Activated CD4-positive, alpha-beta T cell treated with anti-CD3 and anti-CD28 coated beads, Interleukin-2, Interleukin-4, amounts not matched to agents 100 ng/mL and 50 ng/mL, durations not matched to agents 16 hours and 8 hours (primary cell): ENCODE data around the gene CTCF.

ENCODE experiments used
- DNase-seq: peaks from one replicate; pipeline ENCODE4 v3.0.0-alpha.2; 2020; ENCODE audit warnings: low spot score

CTCF gene

GRCh38 chr16:67549240-67549639, 13.1 kb upstream of the CTCF start:
- no peak for DNase-seq

DNA sequence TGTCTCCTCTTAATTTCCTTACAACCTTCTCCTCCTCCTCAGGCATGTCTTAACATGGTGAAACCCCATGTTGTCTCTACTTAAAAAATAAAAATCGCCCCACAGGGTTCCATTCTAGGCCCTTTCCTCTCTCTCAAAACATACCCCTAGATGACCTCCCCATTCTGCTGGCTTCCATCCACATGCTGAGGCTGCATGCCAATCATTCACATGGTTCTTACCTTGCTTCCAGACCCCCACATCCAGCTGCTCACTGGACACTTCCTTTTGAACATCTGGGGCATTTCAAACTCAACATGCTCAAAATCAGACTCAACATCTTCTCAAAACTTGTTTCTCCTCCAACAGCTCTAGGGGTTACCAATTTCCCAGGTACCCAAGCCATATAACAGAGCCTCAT, 12.4 kb upstream of the CTCF start:
- no peak for DNase-seq

- no peak for DNase-seq
These were observed 11.2 kb upstream of the CTCF start for GRCh38 chr16:67551091-67551490.

- DNase-seq: no peak
These were observed 10.4 kb upstream of the CTCF start for GRCh38 chr16:67551972-67552371.

- no peak for DNase-seq
These were observed 9.8 kb upstream of the CTCF start for GRCh38 chr16:67552476-67552875.

GRCh38 chr16:67555795-67556212, 6.5 kb upstream of the CTCF start:
- peak; percentile 80 for DNase-seq

DNA sequence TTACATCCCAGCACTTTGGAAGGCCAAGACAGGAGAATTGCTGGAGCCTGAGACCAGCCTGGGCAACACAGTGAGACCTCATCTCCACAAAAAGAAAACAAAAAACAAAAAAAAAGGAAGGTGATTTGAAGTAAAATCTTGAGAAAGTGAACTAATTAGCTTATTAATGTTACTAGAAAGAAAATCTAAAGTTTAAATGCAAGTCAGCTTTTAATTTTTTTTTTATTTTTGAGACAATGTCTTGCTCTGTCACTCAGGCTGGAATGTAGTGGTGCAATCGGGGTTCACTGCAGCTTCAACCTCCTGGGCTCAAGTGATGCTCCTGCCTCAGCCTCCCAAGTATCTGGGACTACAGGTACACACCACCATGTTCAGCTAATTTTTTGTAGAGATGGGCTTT, 3.5 kb upstream of the CTCF start:
- no peak for DNase-seq

DNA sequence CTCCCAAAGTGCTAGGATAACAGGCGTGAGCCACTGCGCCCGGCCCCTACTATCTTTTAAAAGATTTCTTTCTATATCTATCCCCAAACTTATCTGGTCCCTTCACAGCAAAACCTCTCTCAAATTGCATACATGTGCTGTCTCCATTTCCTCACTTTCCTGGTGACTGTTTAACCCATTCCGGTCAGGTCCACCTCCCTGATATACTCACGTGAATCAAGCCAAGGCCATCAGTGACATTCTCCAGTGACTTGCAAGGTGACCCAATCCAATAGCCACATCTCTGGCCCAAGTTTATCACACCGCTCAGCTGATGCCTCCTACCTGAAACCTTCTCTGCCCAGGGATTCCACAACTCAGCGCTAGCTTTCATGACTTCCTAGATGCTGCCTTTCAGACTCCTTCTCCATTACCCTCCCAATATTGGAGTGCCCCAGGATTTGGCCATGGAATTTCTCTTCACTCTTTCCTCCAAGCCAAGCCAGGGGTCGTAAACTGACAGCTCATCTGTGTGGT, 1.4 kb upstream of the CTCF start:
- no peak for DNase-seq

DNA sequence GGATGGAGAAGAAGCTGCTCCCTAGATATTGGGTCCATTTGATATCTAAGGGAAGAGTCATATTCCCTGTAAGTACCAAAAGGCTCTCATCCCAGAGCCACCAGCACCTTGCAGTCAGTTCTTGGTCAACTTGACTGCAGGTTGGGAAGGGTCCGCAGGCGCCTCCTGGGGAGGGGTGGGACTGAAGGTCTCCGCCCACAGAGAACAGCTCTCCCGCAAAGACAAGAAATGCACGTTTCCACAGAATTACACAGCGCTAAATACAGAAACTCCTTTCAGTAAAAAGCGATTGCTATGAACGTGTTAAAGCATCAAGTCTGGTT, 864 bp upstream of the CTCF start:
- no peak for DNase-seq

GRCh38 chr16:67561824-67562525, 351 bp upstream of the CTCF start:
- peak; percentile 98 for DNase-seq

DNA sequence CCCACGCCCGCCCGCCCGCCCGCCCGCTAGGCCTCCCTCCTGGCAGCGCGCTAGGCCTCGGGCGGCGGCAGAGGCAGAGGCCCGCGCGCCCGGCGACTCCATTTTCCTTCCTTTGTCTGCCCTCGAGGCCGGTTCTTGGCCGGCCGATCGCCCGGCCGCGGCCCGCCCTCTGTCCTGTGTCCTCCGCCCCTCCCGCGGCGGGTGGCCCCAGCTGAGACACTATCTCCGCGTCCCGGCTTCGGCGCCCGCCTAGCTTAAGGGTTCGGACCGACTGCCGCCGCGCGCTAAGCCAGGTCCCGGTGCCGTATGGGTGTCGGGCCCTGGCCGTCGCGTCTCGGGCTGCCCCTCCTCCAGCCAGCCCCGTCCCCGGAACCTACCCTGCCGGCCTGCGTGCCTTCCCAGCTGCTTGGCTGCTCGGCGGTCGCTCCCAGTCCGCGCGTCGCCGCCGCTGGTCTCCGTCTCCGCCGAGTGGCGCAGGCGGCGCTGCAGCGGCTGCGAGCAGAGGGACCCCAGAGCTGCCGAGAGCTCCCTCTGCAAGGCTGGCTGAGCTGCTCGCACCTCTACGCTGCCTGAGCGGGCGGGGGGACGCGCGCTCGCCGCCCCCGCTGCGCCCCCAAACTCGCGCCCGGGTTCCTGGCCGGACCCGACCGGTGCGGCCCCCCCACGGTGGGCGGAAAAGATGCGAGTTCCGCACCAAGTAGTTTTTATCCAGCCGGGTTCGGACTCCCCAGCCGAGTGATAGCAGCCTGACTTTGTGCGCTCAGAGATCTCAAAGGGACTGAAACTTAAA, 787 bp downstream of the CTCF start:
- DNase-seq: peak; percentile 55

DNA sequence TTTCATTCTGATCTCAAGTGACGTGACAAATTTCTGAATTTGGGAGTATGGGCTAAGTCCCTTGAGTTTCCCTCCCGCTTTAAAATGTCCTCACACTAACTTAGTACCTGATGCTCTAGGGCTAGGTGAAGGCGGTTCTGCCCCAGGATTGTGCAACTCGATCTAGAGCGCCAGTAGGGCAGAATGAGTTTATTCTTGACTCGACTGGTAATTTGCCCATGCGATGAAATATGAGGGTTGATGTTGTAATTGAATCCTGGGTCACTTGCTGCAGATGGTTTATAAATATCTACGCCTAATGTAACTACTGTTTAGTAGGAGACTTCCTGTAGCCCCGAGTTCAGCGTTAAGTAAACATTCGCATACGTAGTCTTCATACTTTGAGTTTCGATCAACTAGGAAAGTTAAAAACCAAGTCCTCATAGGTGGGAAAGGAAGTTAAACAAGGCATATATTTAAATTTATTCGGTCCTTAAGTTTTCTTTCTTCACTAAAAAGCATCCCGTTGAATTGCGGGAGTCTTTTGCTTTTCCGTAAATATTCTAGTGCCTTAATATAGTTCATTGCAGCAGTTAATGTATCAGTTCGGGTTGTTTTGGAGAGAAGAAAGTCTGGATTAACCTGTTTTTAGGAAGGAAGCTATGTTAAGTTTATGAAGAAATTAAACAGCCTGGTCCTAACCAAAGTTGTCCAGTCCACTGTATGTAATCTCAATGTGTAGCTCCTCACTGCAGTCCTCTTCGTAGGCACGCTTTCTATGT, 1.6 kb downstream of the CTCF start:
- DNase-seq: peak; percentile 45

DNA sequence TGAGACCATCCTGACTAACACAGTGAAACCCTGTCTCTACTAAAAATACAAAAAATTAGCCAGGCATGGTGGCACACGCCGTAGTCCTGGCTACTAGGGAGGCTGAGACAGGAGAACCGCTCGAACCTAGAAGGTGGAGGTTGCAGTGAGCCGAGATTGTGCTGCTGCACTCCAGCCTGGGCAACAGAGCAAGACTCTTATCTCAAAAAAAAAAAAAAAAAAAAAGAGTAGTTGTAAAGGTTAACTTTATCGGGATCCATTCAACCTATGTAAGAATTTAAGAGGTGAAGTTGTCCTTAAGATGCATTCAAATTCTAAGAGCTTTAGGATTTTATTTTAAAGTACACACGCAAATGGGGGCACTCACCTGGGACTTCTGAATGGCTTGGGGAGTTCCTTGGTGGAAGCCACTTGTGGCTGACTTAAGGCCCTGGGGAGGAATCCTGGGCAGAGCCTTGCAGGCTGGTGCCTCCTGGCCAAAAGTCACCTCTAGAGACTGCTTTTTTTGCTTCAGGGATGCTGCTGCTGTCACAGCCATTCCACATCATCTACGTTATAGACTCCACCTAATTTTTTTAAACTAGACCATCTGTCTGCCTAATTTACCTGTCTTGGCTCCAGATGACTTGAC, 3.3 kb downstream of the CTCF start:
- DNase-seq: no peak

DNA sequence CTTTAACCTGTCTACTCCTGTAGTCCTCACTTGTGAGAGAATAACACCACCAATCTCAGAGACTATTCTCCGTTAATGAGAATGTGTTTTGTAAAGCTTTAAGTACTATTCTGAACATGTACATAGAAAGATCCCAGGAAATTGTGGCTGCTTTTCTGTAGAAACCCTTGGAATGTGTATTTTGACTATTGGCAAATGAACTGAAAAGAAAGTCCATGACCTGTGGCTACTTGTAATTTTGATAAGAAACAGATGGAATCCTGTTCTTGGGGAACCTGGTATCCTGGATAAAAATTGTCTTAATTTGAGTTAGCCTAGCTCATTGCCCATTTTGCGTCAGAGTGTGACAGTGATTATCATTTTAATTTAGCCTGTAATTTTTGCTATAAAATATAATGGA, 9.1 kb downstream of the CTCF start:
- no peak for DNase-seq

DNA sequence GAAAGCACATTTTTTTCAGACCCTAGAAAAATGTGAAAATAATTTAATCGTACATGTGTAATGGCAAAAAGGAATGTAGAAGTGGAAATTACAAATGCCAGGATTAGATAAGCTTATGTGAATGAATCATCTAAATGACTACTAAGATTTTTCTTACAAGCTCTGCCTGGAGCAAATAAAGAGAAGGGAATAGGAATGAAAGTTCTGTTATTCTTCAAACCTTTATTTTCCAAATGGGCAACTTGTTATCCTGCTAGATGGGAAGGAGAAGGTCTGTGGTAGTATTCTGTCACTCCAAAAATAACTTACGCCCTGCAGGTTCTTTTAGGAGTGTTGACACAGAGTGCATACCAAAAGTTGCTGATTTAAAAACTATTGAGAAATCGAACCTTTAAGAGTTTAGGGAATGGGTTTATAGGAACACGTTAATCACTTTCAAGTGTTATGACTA, 9.7 kb downstream of the CTCF start:
- DNase-seq: no peak

- DNase-seq: no peak
These were observed 17.4 kb downstream of the CTCF start for GRCh38 chr16:67579686-67580085.

- no peak for DNase-seq
These were observed 17.9 kb downstream of the CTCF start for GRCh38 chr16:67580202-67580601.

DNA sequence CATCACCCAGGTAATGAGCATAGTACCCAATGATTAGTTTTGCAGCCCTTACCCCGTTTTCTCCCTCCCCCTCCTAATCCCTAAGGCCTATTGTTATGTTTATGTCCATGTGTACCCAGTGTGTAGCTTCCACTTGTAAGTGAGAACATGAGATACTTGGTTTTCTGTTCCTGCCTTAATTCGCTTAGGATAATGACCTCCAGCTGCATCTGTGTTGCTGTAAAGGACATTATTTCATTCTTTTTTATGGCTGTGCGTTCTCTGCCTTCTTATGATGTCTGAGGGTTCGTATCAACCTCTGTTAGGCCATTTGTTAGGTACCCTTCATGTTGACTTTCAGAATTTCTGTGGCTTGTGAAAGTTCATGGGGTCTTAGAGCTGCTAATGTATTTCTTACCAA, 31.0 kb downstream of the CTCF start:
- no peak for DNase-seq

- no peak for DNase-seq
These were observed 31.4 kb downstream of the CTCF start for GRCh38 chr16:67593701-67594100.

GRCh38 chr16:67594256-67594915, 32.1 kb downstream of the CTCF start:
- no peak for DNase-seq

DNA sequence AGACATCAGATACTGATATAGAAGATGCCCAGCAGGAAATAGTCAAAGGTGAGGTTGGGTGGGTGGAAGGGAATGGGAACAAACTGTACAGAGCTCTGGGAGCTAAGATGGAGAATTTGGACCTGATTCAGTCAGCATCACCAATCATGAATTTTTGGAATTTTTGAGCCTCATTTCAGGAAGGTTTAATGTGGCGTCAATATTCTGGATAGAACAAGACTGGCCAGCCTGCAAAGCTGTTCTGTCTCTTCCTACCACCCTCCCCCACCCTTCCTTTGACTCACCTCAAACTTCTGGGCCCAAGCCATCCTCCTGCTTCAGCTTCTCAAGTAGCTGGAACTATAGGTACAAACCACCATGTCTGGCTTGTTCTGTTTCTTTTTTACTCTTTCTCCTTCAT, 32.6 kb downstream of the CTCF start:
- DNase-seq: peak; percentile 31

GRCh38 chr16:67598527-67598926, 36.2 kb downstream of the CTCF start:
- no peak for DNase-seq
